K562 (cell line): ENCODE measurements around the gene DPM2. TPM values are rescaled to one million over a fixed set of nuclear protein-coding genes. Genes with fewer than 3 reads are reported as not detected.
A peak's percentile ranks its signal among the peaks of the same experiment; 100 is the strongest.

ENCODE experiments used
- KLF10 ChIP-seq: fragments of 250-450 bp; sonication (Bioruptor Pico); IDR thresholded peaks from 2 replicates; pipeline ENCODE4 v1.6.1; 2021; ENCODE audit warnings: matching md5 sums
- MEF2A ChIP-seq: IDR thresholded peaks from 2 replicates; pipeline ENCODE4 v1.6.1; 2011; ENCODE audit warnings: low read depth, mild to moderate bottlenecking, low read length, moderate library complexity; ENCODE audit not compliant: control insufficient read depth
- PHB2 ChIP-seq: fragments of 450-650 bp; IDR thresholded peaks from 2 replicates; pipeline ENCODE4 v1.6.1; 2017; ENCODE audit warnings: low read depth
- POLR3A ChIP-seq: IDR thresholded peaks from 2 replicates; pipeline ENCODE4 v1.6.1; 2011; ENCODE audit warnings: borderline replicate concordance, mild to moderate bottlenecking, moderate library complexity; ENCODE audit not compliant: insufficient read length, insufficient read depth; ENCODE audit errors: extremely low read depth
- RAD21 ChIP-seq, 2 experiments: fragments of 250-450 bp in 1 of 2; fragments of 450-650 bp in 1 of 2; sonication (Bioruptor Pico) in 1 of 2; formaldehyde crosslinking in 1 of 2; IDR thresholded peaks in 1 of 2; conservative IDR thresholded peaks in 1 of 2; 2 replicates each; pipeline versions ENCODE4 v1.4.0 to v1.8.0; 2020 to 2022; ENCODE audit warnings: mild to moderate bottlenecking in 2 of 2, moderate library complexity in 1 of 2
- TCFL5 ChIP-seq: fragments of 250-450 bp; sonication (Bioruptor Pico); conservative IDR thresholded peaks from 2 replicates; pipeline ENCODE4 v1.6.1; 2021; ENCODE audit warnings: mild to moderate bottlenecking, moderate library complexity, matching md5 sums
- ZNF507 ChIP-seq: conservative IDR thresholded peaks from 2 replicates; pipeline ENCODE4 v1.6.1; 2017; ENCODE audit warnings: missing genetic modification characterization, missing compliant biosample characterization
- polyA plus RNA-seq, 8 experiments: library from polyadenylated mRNA; depleted of rRNA in 4 of 8; stranded (reverse) in 5 of 8; unstranded in 3 of 8; fragments of >200 nt; fragmentation: Nextera tagmentation in 2 of 8; fragmentation: Illumina TruSeq in 1 of 8; extraction: Ambion mirVana in 2 of 8; extraction: Trizol in 1 of 8; gene quantifications; 2 replicates each; pipeline versions ENCODE4 v1.2.1 to v1.2.3, GENCODE V29; 2011 to 2014; ENCODE audit warnings: inconsistent platforms in 1 of 8, missing spikeins in 1 of 8
- total RNA-seq, 7 experiments: library from RNA; depleted of rRNA in 6 of 7; stranded (reverse); fragments of >200 nt in 6 of 7; fragmentation: Illumina TruSeq in 2 of 7; extraction: Trizol in 2 of 7; gene quantifications; 2 replicates each; pipeline versions ENCODE4 v1.2.1 to v1.2.3, GENCODE V29; 2011 to 2021; ENCODE audit warnings: low replicate concordance in 1 of 7
- TF ChIP-seq, protein P1 (sequence below): fragments of 450-650 bp; IDR thresholded peaks from 2 replicates; pipeline ENCODE4 v1.6.1; 2018; ENCODE audit not compliant: partially characterized antibody
- TF ChIP-seq, protein P2 (sequence below): conservative IDR thresholded peaks from 2 replicates; pipeline ENCODE4 v1.6.1; 2011; ENCODE audit warnings: low read depth, mild to moderate bottlenecking, low read length; ENCODE audit not compliant: control insufficient read depth
- TF ChIP-seq, protein P3 (sequence below): sonication (generic); formaldehyde crosslinking; IDR thresholded peaks from 2 replicates; pipeline ENCODE4 v1.8.0; 2022; ENCODE audit warnings: mild to moderate bottlenecking, missing genetic modification reagents, borderline replicate concordance
- TF ChIP-seq, protein P4 (sequence below): sonication (generic); formaldehyde crosslinking; IDR thresholded peaks from 2 replicates; pipeline ENCODE4 v1.8.0; 2023; ENCODE audit warnings: mild to moderate bottlenecking, missing genetic modification reagents
- TF ChIP-seq, protein P5 (sequence below): sonication (generic); formaldehyde crosslinking; IDR thresholded peaks from 2 replicates; pipeline ENCODE4 v1.9.0; 2022; ENCODE audit warnings: mild to moderate bottlenecking, missing genetic modification reagents
- TF ChIP-seq, protein P6 (sequence below): fragments of 250-450 bp; sonication (Bioruptor Pico); IDR thresholded peaks from 2 replicates; pipeline ENCODE4 v1.4.0; 2020; ENCODE audit warnings: mild to moderate bottlenecking, moderate library complexity
- TF ChIP-seq, protein P7 (sequence below): sonication (generic); formaldehyde crosslinking; IDR thresholded peaks from 2 replicates; pipeline ENCODE4 v1.8.1; 2022; ENCODE audit warnings: missing genetic modification reagents

DPM2 gene
- total and polyA plus RNA-seq, 9 of the 15 experiments (the other 6 are each of a cell fraction or from before 2014, with no cell fraction given) = 43.5 to 126 (median 71.1) TPM

DNA sequence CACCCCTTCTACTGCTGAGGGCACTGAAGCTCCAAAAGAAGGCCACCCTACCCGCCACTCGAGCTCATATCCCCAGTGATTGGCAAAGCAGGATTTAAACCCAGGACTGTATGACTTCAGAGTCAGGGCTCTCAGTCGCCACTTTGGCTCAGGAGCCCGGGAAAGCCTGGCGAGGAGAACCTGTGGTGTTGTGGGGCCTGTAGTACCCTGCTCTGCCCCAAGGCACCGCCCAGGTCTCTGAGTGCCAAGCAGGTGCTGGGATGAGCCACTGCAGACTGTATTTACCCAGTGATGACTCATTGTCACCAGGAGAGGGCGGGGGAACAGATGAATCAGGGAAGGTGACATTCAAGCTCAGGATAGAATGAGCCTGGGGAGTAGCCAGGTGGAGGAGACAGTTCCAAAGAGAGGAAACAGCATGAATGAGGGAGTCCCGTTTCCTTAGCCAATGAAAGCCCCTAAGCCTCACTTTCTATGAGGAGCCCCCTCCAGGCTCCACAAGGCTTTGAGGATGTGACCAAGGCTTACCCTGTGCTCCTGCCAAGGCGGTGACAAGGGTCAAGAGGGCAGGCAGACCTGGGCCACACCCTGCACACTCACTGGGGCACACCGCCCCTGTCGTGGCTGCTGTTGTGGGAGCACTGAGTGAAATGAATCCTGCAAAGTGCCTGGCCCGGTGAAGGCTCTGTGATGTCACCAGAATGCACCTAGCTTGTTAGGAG is 17.8 kb upstream of the DPM2 start (continued):
- TF ChIP-seq, protein P1, sequence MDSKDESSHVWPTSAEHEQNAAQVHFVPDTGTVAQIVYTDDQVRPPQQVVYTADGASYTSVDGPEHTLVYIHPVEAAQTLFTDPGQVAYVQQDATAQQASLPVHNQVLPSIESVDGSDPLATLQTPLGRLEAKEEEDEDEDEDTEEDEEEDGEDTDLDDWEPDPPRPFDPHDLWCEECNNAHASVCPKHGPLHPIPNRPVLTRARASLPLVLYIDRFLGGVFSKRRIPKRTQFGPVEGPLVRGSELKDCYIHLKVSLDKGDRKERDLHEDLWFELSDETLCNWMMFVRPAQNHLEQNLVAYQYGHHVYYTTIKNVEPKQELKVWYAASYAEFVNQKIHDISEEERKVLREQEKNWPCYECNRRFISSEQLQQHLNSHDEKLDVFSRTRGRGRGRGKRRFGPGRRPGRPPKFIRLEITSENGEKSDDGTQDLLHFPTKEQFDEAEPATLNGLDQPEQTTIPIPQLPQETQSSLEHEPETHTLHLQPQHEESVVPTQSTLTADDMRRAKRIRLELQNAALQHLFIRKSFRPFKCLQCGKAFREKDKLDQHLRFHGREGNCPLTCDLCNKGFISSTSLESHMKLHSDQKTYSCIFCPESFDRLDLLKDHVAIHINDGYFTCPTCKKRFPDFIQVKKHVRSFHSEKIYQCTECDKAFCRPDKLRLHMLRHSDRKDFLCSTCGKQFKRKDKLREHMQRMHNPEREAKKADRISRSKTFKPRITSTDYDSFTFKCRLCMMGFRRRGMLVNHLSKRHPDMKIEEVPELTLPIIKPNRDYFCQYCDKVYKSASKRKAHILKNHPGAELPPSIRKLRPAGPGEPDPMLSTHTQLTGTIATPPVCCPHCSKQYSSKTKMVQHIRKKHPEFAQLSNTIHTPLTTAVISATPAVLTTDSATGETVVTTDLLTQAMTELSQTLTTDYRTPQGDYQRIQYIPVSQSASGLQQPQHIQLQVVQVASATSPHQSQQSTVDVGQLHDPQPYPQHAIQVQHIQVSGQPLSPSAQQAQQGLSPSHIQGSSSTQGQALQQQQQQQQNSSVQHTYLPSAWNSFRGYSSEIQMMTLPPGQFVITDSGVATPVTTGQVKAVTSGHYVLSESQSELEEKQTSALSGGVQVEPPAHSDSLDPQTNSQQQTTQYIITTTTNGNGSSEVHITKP = no peak
- TF ChIP-seq, protein P2, sequence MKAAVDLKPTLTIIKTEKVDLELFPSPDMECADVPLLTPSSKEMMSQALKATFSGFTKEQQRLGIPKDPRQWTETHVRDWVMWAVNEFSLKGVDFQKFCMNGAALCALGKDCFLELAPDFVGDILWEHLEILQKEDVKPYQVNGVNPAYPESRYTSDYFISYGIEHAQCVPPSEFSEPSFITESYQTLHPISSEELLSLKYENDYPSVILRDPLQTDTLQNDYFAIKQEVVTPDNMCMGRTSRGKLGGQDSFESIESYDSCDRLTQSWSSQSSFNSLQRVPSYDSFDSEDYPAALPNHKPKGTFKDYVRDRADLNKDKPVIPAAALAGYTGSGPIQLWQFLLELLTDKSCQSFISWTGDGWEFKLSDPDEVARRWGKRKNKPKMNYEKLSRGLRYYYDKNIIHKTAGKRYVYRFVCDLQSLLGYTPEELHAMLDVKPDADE = no peak
- TF ChIP-seq, protein P3, sequence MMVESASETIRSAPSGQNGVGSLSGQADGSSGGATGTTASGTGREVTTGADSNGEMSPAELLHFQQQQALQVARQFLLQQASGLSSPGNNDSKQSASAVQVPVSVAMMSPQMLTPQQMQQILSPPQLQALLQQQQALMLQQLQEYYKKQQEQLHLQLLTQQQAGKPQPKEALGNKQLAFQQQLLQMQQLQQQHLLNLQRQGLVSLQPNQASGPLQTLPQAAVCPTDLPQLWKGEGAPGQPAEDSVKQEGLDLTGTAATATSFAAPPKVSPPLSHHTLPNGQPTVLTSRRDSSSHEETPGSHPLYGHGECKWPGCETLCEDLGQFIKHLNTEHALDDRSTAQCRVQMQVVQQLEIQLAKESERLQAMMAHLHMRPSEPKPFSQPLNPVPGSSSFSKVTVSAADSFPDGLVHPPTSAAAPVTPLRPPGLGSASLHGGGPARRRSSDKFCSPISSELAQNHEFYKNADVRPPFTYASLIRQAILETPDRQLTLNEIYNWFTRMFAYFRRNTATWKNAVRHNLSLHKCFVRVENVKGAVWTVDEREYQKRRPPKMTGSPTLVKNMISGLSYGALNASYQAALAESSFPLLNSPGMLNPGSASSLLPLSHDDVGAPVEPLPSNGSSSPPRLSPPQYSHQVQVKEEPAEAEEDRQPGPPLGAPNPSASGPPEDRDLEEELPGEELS = no peak
- TF ChIP-seq, protein P4, sequence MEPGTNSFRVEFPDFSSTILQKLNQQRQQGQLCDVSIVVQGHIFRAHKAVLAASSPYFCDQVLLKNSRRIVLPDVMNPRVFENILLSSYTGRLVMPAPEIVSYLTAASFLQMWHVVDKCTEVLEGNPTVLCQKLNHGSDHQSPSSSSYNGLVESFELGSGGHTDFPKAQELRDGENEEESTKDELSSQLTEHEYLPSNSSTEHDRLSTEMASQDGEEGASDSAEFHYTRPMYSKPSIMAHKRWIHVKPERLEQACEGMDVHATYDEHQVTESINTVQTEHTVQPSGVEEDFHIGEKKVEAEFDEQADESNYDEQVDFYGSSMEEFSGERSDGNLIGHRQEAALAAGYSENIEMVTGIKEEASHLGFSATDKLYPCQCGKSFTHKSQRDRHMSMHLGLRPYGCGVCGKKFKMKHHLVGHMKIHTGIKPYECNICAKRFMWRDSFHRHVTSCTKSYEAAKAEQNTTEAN (CRISPR knock-in tag) = no peak
- TF ChIP-seq TCFL5 (CRISPR knock-in tag) (no peak), PHB2 (no peak), POLR3A (no peak), RAD21 (CRISPR knock-in tag; conservative IDR thresholded peaks at IDR 0.05 in 1 of 2, IDR thresholded peaks at IDR 0.05 in 1 of 2) (peak; percentile 45 to 71), ZNF507 (tag) (no peak), MEF2A (no peak), KLF10 (CRISPR knock-in tag) (no peak)
- TF ChIP-seq, protein P5, sequence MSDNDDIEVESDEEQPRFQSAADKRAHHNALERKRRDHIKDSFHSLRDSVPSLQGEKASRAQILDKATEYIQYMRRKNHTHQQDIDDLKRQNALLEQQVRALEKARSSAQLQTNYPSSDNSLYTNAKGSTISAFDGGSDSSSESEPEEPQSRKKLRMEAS (CRISPR knock-in tag) = peak; percentile 10; the same call in 1 of the 2 replicates
- TF ChIP-seq, protein P6, sequence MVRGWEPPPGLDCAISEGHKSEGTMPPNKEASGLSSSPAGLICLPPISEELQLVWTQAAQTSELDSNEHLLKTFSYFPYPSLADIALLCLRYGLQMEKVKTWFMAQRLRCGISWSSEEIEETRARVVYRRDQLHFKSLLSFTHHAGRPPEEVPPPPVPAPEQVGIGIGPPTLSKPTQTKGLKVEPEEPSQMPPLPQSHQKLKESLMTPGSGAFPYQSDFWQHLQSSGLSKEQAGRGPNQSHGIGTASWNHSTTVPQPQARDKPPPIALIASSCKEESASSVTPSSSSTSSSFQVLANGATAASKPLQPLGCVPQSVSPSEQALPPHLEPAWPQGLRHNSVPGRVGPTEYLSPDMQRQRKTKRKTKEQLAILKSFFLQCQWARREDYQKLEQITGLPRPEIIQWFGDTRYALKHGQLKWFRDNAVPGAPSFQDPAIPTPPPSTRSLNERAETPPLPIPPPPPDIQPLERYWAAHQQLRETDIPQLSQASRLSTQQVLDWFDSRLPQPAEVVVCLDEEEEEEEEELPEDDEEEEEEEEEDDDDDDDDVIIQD = no peak
- TF ChIP-seq, protein P7, sequence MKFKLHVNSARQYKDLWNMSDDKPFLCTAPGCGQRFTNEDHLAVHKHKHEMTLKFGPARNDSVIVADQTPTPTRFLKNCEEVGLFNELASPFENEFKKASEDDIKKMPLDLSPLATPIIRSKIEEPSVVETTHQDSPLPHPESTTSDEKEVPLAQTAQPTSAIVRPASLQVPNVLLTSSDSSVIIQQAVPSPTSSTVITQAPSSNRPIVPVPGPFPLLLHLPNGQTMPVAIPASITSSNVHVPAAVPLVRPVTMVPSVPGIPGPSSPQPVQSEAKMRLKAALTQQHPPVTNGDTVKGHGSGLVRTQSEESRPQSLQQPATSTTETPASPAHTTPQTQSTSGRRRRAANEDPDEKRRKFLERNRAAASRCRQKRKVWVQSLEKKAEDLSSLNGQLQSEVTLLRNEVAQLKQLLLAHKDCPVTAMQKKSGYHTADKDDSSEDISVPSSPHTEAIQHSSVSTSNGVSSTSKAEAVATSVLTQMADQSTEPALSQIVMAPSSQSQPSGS = no peak
